Neural progenitor cell (in vitro differentiated cells): Measurements from ENCODE around the gene MIPEP. TPM values are rescaled to one million over a fixed set of nuclear protein-coding genes. Genes with fewer than 3 reads are reported as not detected.
A peak's percentile ranks its signal among the peaks of the same experiment; 100 is the strongest.

Experiments used
- DNase-seq: peaks from one replicate; pipeline ENCODE4 v3.0.0-alpha.2; 2016; ENCODE audit warnings: low spot score
- H2AFZ ChIP-seq: fragments of 200-600 bp; sonication (generic); replicated peaks from 2 replicates; pipeline ENCODE4 v1.6.1; 2016; ENCODE audit warnings: antibody characterized with exemption
- H3F3A ChIP-seq: fragments of 200-600 bp; sonication (generic); 2 replicates; pipeline ENCODE4 v1.6.1; 2016; ENCODE audit warnings: antibody characterized with exemption, low read depth
- H3K27ac ChIP-seq: fragments of 200-600 bp; sonication (generic); 2 replicates; pipeline ENCODE4 v1.5.1; 2016; ENCODE audit warnings: mild to moderate bottlenecking
- H3K27me3 ChIP-seq: fragments of 200-600 bp; sonication (generic); 2 replicates; pipeline ENCODE4 v1.6.1; 2016; ENCODE audit warnings: mild to moderate bottlenecking, moderate library complexity
- H3K36me3 ChIP-seq: fragments of 200-600 bp; sonication (generic); 2 replicates; pipeline ENCODE4 v1.5.1; 2016
- H3K4me1 ChIP-seq: fragments of 200-600 bp; sonication (generic); 2 replicates; pipeline ENCODE4 v1.6.1; 2016; ENCODE audit warnings: mixed run types
- H3K4me2 ChIP-seq: fragments of 200-600 bp; sonication (generic); 2 replicates; pipeline ENCODE4 v1.6.1; 2016
- H3K4me3 ChIP-seq: fragments of 200-600 bp; sonication (generic); 2 replicates; pipeline ENCODE4 v1.5.1; 2016
- H3K79me2 ChIP-seq: fragments of 200-600 bp; sonication (generic); 2 replicates; pipeline ENCODE4 v1.6.1; 2016; ENCODE audit warnings: low read depth
- H3K9ac ChIP-seq: fragments of 200-600 bp; sonication (generic); 2 replicates; pipeline ENCODE4 v1.6.1; 2016
- H3K9me3 ChIP-seq: fragments of 200-600 bp; sonication (generic); 2 replicates; pipeline ENCODE4 v1.5.1; 2016; ENCODE audit warnings: low read depth
- H4K20me1 ChIP-seq: fragments of 200-600 bp; sonication (generic); 2 replicates; pipeline ENCODE4 v1.6.1; 2016; ENCODE audit warnings: low read depth
- H3K27ac Mint-ChIP-seq: 3 replicates; pipeline ENCODE4 v1.8.0; 2021; ENCODE audit warnings: mixed read lengths
- H3K27me3 Mint-ChIP-seq: 2 replicates; pipeline ENCODE4 v1.8.0; 2022; ENCODE audit warnings: low read depth, mild to moderate bottlenecking, inconsistent platforms, moderate library complexity, mixed read lengths; ENCODE audit not compliant: insufficient read depth
- H3K36me3 Mint-ChIP-seq: 3 replicates; pipeline ENCODE4 v1.8.0; 2021; ENCODE audit warnings: mixed read lengths
- H3K4me1 Mint-ChIP-seq: 3 replicates; pipeline ENCODE4 v1.8.0; 2021; ENCODE audit warnings: mixed read lengths
- H3K4me3 Mint-ChIP-seq: 3 replicates; pipeline ENCODE4 v1.8.0; 2021; ENCODE audit warnings: mild to moderate bottlenecking, moderate library complexity, mixed read lengths
- H3K9me3 Mint-ChIP-seq: 3 replicates; pipeline ENCODE4 v1.8.0; 2020; ENCODE audit warnings: mixed read lengths
- CTCF ChIP-seq: fragments of 200-600 bp; sonication (generic); IDR thresholded peaks from 2 replicates; pipeline ENCODE4 v1.5.1; 2017; ENCODE audit warnings: antibody characterized with exemption, mild to moderate bottlenecking
- EZH2 ChIP-seq: fragments of 200-600 bp; sonication (generic); IDR thresholded peaks from 2 replicates; pipeline ENCODE4 v1.6.1; 2017; ENCODE audit warnings: antibody characterized with exemption, mild to moderate bottlenecking, moderate library complexity
- EZH2phosphoT487 ChIP-seq: fragments of 200-600 bp; sonication (generic); IDR thresholded peaks from 2 replicates; pipeline ENCODE4 v1.6.1; 2017; ENCODE audit warnings: antibody characterized with exemption
- total RNA-seq: library from RNA; depleted of rRNA; stranded (reverse); fragments of >200 nt; gene quantifications from 2 replicates; pipeline ENCODE4 v1.2.3, GENCODE V29; 2015; ENCODE audit warnings: low replicate concordance

The MIPEP gene
- total RNA-seq, 1 donor from 2014 or later, result 22.8 TPM

- Mint-ChIP-seq H3K9me3 (no peaks in the 10 kb centered on the region), H3K27ac (no peak overlapping the region), H3K36me3 (no peaks in the 10 kb centered on the region), H3K27me3 (no peaks in the 10 kb centered on the region), H3K4me3 (no peak overlapping the region), H3K4me1 (peaks cover 3% of the 10 kb centered on the region)
- no peaks in the 10 kb centered on the region for H3K36me3 ChIP-seq
- H3K4me2 ChIP-seq, result no peak overlapping the region
- H3K9ac ChIP-seq, result no peak overlapping the region
- H3K9me3 ChIP-seq, result no peaks in the 10 kb centered on the region
- no peak for DNase-seq
- H4K20me1 ChIP-seq, result no peaks in the 10 kb centered on the region
- H2AFZ ChIP-seq, result no peak overlapping the region
- no peaks in the 10 kb centered on the region for H3K4me1 ChIP-seq
- H3K4me3 ChIP-seq, result no peak overlapping the region
- no peak for TF ChIP-seq CTCF
- TF ChIP-seq EZH2, result no peak
- TF ChIP-seq EZH2phosphoT487, result no peak
- no peaks in the 10 kb centered on the region for H3F3A ChIP-seq
- no peaks in the 10 kb centered on the region for H3K27me3 ChIP-seq
- H3K27ac ChIP-seq, result no peak overlapping the region
- H3K79me2 ChIP-seq, result no peaks in the 10 kb centered on the region
Measured at GRCh38 chr13:23771552-23771951, 117.6 kb downstream of the MIPEP start.

- Histone ChIP-seq H3K79me2 (no peaks in the 10 kb centered on the region), H3K9ac (no peak overlapping the region), H3K4me3 (no peak overlapping the region), H3K4me2 (no peak overlapping the region), H3K27ac (no peak overlapping the region), H3K4me1 (no peaks in the 10 kb centered on the region), H3K27me3 (no peaks in the 10 kb centered on the region), H3K36me3 (no peaks in the 10 kb centered on the region), H3K9me3 (no peaks in the 10 kb centered on the region), H2AFZ (no peak overlapping the region), H3F3A (no peaks in the 10 kb centered on the region), H4K20me1 (no peaks in the 10 kb centered on the region)
- Mint-ChIP-seq H3K27me3 (no peaks in the 10 kb centered on the region), H3K9me3 (no peaks in the 10 kb centered on the region), H3K4me3 (no peak overlapping the region), H3K4me1 (peaks cover 3% of the 10 kb centered on the region), H3K27ac (no peak overlapping the region), H3K36me3 (no peaks in the 10 kb centered on the region)
- DNase-seq, result no peak
- no peak for TF ChIP-seq EZH2phosphoT487
- TF ChIP-seq CTCF, result no peak
- TF ChIP-seq EZH2, result no peak
Measured at GRCh38 chr13:23770973-23771372, 118.2 kb downstream of the MIPEP start.

GRCh38 chr13:23770428-23770827, 118.8 kb downstream of the MIPEP start:
- TF ChIP-seq CTCF (peak; percentile 50), EZH2 (no peak), EZH2phosphoT487 (no peak)
- Mint-ChIP-seq H3K9me3 (no peaks in the 10 kb centered on the region), H3K27ac (no peak overlapping the region), H3K27me3 (no peaks in the 10 kb centered on the region), H3K4me1 (peaks cover 3% of the 10 kb centered on the region), H3K4me3 (no peak overlapping the region), H3K36me3 (no peaks in the 10 kb centered on the region)
- H3K4me3 ChIP-seq, result no peak overlapping the region
- H3K4me2 ChIP-seq, result no peak overlapping the region
- no peaks in the 10 kb centered on the region for H3K9me3 ChIP-seq
- no peaks in the 10 kb centered on the region for H3K27me3 ChIP-seq
- no peaks in the 10 kb centered on the region for H3K36me3 ChIP-seq
- no peaks in the 10 kb centered on the region for H3F3A ChIP-seq
- no peaks in the 10 kb centered on the region for H3K79me2 ChIP-seq
- H3K9ac ChIP-seq, result no peak overlapping the region
- no peaks in the 10 kb centered on the region for H3K4me1 ChIP-seq
- DNase-seq, result no peak
- H4K20me1 ChIP-seq, result no peaks in the 10 kb centered on the region
- no peak overlapping the region for H2AFZ ChIP-seq
- H3K27ac ChIP-seq, result no peak overlapping the region
